ENCODE results near the gene LEF1.

GRCh38 chr4:108201774-108202173 is 33.0 kb upstream of the LEF1 start:
- TF ChIP-seq USF1 (IDR thresholded peaks at IDR 0.05), result no peak
- no peak for TF ChIP-seq MAX (IDR thresholded peaks at IDR 0.05)
- TF ChIP-seq EGR1 (IDR thresholded peaks at IDR 0.05), result no peak
- TF ChIP-seq EP300 (IDR thresholded peaks at IDR 0.05; ENCODE audit: borderline replicate concordance), result no peak
- TF ChIP-seq TEAD4 (IDR thresholded peaks at IDR 0.05), result no peak
- no peak for TF ChIP-seq RAD21 (IDR thresholded peaks at IDR 0.05; ENCODE audit: low read depth)
- no peak for TF ChIP-seq YY1 (IDR thresholded peaks at IDR 0.05; ENCODE audit: low read depth)
- TF ChIP-seq TCF12 (IDR thresholded peaks at IDR 0.05; ENCODE audit: low read depth), result no peak
- no peak for TF ChIP-seq REST (IDR thresholded peaks at IDR 0.05; ENCODE audit: low read depth)
